ENCODE measurements around the gene ASPM.
A peak's percentile ranks its signal among the peaks of the same experiment; 100 is the strongest.
"Not testable (repeated sequence)": the region's sequence is repeated elsewhere in the genome, so short reads cannot be mapped to it uniquely, and the experiment has no call there.

Gene ASPM

DNA sequence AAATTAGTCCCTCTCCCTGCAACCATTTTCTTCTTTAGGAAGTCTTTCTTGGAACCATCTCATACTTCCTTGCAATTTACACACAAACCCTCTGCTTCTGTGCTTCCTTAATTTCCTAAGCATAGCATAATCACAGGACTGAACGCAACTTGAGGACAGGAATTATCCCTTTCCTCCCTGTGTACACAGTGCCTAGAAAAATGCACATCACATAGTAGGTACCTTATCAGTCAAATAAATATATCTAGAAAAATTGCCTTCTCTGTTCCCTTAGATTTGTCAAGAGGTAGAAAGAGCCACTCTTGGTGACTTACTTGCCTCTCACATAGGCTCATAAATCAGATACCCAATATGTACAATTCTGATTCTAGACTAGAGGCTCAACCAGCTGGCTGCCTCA lies 4.9 kb downstream of the ASPM start:
- no peak for DNase-seq

DNA sequence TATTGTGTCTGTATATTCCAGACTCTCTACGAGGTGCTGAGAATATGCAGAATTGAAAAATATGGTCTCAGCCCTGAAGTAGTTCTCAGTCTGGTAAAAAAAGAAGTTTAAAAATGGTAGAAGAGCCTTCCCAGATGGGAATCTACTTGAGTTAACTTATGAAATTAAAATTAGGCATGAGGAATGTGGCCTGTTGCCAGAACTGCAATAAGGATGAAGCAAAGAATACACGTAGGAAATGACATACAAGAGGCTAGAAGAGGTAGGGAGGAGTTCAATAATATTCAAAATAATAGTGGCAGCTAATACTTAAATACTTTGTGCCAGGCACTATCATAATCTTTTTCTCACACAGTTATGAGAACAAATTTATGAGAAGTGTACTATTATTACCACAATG lies 6.3 kb downstream of the ASPM start:
- DNase-seq, result peak; percentile 14

DNA sequence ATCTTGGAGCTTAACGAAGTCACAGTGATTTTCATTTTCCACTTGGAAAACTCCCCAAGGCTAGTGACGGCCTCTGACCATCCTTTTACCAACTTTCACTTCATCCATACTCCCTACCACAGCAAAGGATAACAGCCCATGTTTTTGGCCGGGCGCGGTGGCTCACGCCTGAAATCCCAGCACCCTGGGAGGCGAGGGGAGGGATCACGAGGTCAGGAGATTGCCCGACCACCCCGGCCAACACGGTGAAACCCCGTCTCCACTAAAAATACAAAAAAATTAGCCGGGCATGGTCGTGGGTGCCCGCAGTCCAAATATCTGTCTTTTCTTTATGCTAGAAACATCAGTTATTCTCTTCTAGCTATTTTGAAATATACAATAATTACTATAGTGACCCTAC lies 7.3 kb downstream of the ASPM start:
- no peak for DNase-seq

DNA sequence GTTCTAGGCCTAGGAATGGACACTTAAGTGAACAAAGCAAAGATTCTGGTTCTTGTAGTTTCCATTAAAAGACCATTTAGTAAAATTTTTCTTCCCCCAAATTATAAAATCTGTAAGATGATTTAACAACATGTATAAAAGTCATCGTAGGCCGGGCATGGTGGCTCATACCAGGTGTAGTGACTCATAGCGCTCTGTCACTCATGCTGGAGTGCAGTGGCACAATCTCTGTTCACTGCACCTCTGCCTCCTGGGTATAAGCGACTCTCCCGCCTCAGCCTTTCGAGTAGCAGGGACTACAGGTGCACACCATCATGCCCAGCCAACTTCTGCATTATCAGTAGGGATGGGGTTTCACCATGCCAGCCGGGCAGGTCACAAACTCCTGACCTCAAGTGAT lies 9.1 kb downstream of the ASPM start:
- DNase-seq, result no peak

DNA sequence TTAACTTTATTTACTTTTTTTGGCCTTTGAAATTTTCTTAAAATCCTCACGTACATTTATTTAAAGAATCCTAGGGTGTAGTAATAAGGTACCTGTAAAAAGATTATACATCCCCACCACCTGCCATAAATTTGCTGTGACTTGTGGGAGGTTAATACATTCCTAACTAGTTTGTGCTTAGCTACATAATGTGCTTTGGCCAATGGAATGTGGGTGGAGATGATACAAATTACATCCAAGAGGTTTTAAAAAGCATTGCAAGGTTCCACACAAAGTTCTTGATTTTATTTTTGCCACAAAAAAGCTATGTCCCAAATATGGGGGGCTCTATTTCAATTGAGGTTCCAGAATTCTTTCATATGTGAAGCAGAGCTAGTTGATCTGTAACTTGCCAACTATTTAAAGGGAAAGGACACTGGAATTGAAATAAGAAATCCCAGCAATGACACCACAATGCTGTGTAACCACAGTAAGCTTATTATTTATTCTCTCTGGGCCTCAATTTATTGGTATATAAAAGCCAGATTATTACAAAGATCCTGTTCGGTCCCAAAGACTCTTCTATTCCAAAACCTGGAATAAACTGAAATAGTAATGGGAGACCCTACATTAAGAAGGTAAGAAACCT lies 15.7 kb downstream of the ASPM start:
- no peak for DNase-seq

DNA sequence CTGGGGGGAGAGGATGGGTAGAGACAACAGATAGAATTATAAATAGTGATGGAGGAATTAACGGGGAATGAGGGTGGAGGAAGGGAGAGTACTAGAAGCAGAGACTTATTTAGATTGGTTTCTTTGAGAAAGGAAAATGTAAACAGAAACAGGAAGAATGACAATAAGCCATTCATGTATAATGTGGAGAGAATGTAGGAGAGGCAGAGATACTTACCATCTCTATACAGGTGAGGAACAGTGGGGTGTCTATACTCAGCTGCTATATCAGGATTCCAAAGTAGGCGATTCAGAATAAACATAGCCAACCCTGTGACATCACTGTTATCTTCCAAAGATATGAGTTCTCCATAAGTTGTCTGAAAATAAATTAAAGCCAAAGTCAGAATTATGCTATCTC lies 16.8 kb downstream of the ASPM start:
- DNase-seq, result no peak

DNA sequence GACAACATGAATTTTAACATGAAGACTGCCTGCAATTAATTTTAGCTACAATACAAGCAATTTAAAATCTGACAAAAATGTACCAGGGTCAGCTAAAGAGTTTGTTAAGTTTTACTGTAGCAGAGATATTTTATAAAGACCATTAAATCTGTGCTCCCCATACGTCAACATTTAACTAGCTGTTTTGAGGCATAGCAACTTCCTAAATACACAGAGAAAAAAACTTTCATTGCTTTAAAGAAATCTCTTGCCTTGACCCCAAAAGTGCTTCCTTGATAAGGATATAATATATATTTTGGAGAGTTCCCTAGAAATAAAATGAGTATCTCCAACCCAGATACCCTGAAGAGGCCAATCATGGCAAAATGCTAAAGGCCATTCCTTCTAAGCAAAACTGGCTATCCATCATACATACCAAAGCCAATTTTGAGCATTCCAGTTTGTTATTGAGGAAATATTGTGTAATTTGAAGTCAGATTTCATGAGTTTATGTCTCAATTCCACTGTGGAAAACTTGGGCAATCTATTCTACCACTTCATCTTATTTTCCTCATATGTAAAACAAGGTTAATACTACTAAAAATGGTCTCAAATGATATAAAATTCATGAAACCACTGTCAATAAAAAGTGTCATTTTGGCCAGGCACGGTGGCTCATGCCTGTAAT lies 19.1 kb downstream of the ASPM start:
- DNase-seq, result no peak

DNA sequence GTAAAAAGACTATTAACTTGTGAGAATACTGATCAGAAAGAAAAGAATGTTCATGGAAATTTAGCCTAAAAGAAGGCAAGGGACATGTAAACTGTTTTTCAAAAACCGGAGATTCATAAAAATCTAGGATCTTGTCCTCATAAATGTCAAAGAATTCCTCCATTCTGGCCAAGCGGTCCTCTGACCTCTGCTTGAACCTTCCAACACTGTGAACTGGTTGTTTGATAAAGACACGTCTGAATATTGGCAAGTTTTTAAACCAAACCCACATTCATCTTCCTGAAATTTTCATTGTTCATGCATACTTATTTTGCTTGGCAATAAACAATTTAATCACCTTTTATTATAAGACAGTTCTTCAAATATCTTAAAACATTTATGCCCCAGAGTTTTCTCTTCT lies 19.8 kb downstream of the ASPM start:
- no peak for DNase-seq

DNA sequence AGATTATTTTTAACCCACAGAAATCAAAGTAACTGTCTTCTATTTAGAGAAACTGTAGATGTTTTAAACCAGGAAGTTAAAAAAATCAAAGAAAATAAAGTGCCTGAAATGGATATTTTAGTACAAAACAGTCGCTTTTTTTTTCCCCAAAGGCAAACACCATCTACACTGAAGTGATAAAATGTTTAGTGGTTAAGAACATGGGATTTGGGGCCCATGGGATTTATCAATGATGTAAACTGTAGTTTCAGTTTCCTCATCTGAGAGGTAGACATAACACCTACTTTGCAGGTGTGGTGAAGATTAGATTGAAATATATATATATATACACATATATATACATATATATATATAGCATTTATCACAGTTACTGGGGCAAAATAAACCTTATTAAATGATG lies 22.1 kb downstream of the ASPM start:
- no peak for DNase-seq

DNA sequence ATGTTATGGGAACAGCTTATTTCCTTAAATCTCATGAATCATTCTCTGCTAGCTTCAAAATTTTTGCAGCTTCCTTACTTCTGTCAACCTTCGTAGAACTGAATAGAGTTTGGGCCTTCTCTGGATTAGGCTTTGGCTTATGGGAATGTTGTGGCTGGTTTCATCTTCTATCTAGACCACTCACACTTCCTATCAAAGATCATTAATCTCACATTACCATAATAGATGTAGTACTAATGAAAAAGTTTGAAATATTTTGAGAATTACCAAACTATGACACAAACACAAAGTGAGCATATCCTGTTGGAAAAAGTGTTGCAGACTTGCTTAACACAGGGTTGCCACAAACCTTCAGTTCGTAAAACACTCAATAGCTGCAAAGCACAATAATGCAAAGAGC lies 30.3 kb downstream of the ASPM start:
- DNase-seq, result no peak

DNA sequence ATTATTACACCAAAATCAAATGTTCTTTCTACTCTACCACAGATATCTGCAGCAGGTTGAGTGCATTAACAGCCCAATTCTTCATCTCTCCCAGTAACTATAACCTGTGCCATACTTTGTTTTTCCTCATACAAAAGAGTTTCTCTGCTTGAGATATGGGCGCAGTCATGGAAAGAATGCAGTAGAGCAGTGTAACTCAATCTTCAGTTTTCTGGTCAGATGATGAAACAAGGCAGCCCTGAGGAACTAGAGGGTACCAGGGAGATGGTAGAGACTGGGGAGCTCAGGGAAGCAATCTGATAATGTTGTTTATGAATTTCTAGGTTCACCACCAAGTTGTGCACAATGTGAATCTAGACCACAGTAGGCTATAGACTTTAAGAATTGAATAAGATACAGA lies 39.6 kb downstream of the ASPM start:
- DNase-seq, result no peak

DNA sequence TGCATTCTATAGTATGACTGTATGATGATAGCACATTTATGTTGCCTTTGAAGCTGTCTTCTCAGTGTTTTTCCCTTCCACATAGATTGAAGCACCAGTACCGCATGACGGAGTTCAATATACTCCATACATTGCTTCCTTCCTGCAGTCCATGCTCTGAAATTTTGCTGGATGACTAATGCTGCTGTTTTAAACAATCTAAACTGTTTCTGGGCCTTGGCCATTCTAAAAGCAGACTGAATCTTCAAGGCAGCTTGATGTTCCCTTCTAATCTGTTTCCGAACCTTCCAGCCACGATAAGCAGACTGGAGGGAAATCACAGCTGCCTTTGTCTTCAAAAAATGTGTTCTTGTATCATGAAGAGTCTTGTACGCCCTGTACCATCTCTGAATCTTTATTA lies 43.2 kb downstream of the ASPM start:
- DNase-seq, result no peak

DNA sequence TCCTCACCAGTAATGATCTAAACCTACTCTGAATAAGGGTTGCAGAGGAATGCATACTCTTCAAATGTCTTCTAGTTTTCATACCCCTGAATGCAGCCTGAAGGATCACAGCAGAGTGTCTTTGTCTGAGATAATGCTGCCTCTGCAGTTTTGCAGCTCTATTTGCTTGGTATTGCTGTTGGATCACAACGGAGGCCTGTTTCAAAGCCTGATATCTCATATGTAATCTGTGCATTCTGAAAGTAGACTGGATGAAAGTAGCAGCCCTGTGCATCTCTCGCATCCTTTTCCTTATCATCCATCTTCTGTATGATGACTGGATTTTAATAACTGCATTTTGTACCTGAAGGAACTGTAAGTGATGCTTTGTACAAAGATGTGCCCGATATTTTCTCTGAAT lies 44.5 kb downstream of the ASPM start:
- no peak for DNase-seq

DNA sequence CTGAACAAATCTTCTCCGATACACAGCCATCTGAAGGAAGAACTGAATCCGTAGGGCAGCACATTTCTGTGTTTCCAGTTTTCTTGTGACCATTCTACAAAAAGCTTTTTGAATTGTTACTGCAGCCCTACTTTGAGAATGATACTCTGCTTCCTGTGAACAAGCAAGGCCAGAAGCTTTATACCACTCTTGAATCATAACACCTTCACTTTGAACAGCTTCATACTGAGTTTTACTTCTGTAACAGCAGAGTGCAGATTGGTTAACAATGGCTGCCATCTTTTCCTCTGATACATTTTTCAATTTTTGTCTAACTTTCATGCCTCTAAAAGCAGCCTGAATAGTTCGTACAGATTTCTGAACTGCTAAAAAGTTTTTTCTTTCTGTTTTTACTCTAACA lies 45.8 kb downstream of the ASPM start:
- no peak for DNase-seq

DNA sequence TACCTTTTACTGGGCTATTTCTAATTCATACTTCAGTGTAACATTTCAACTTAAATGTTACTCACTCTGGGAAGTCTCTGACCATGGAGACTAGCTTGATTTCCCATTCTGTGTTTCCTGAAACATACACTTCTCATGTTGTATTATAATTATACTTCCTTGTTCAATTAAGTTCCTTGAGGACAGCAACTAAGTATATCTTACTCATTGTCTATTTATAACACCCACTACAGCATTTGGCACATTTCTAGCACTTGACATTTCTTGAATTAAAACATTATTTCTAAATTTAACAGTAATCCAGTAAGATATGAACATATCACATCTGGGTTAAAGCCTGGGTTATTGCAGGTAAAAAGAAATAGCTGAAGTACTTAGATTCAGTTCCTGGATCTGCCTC lies 47.0 kb downstream of the ASPM start:
- DNase-seq, result no peak

DNA sequence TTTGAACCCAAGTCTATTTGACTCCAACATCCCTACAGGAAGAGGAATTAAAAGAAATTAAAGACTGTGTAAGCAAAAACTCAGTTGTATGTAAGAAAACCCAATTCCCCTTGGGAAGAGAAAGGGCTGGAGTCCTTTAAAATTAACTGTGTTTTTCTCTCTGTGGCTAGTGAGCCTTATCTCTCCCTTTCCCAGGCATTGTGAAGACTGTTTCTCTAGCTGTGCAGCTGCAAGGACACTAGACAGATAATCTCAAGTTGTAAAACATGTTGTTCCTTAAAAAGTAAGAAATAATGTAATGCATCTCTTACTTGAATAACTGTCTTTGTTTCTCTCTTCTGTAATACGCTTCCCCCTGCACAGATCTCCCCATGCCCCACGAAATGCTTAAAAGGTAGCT lies 49.5 kb downstream of the ASPM start:
- DNase-seq, result not testable (repeated sequence)

DNA sequence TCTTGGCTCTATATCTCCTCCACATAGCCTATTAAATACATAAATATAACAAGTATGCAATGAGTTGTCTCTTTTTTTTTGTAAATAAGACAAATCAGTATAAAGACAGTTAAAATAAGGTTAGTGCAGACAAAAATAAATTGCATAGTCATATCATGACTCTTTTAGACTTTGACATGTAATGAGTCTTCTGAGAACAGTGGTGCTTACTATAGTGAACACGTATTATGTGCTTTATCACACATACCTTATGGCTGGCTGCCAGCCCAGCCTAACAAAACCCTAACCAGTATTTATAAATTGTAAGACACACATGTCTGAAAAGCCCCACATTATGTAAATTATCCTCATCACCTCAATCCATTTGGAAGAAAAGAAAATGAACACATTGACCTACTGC lies 50.3 kb downstream of the ASPM start:
- DNase-seq, result no peak

DNA sequence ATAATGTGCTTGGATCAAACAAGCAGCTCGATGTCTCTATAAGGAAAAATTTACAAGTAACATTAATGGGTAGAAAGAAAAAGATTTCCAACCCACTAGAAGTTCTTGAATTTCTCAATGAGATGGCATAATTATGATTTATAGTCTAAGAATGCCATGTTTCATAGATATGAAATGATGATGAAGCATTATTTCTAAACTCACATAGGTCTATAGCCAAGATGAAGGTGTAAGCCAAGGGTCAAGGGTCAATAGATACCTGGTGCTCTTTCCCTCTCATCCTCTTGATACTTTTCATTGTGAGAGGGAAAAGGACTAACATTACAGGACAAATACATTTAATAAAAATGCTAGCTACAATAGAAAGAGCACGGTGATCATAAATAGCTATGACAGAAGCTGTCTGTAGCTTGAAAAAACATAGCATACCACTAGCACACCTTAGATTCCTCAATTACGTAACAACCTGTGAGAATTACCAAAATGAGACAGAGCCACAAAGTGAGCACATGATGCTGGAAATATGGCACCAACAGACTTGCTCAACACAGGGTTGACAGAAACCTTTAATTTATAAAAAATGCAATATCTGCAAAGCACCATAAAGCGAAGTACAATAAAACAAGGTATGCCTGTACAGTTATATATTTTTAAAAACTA lies 53.1 kb downstream of the ASPM start:
- no peak for DNase-seq

DNA sequence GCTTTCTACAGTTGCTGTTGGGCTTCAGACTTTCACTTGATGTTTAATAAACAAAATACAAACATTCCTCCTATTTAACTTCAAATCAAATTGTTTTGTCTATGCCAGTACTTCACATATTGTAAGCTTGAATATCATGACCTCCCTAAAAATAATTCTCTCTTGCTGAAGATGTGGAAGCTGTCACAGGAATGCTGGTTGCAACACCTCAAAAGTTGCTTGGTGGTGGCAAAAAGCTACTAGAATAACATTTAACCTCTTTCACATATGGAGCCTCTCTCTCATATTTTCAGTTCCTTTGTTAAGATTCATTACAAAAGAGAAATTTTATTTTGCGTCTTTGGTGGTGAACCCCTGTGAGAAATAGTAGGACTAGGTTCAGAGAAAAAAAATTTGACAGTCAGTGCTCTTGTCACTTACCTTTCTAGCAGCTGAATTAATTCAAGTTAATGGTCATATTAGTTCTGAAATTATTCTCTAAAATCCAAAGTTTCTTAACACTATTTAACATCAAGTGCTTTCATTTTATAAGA lies 53.9 kb downstream of the ASPM start:
- DNase-seq, result no peak

DNA sequence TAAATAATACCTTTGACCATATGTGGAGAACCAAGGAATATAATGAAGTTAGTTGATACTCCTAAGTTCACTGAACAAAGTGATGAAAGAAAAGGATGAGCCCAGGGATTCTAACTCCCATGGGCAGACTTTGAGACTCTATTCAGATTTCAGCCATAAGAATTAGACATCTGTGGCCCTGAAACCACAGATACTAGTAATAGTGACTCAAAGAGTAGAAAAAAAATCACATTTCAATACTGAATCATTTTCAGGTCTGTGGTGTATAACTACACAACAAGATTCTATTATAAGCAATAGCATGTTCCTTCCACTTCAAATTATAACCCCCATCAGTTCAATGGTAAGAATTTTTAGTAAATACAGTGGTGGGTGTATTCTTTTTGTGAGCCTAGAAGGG lies 63.0 kb downstream of the ASPM start:
- no peak for DNase-seq

DNA sequence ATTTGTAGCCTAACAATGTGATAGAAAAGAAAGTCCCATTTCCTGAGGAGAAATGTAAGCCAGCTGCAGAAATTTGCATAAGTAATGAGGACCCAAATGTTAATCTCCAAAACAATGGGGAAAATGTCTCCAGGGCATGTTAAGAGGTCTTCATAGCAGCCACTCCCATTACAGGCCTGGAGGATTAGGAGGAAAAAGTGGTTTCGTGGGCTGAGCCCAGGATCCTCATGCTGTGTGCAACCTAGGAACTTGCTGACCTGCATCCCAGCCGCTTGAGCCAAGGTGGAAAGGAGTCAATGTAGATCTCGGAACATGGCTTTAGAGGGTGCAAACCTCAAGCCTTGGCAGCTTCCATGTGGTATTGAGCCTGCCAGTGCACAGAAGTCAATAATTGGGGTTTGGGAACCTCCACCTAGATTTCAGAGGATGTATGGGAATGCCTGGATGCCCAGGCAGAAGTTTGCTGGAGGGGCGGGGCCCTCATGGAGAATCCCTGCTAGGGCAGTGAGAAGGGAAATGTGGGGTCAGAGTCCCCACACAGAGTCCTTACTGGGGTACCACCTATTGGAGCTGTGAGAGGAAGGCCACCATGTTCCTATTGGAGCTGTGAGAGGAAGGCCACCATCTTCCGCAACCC lies 65.2 kb downstream of the ASPM start:
- DNase-seq, result no peak

DNA sequence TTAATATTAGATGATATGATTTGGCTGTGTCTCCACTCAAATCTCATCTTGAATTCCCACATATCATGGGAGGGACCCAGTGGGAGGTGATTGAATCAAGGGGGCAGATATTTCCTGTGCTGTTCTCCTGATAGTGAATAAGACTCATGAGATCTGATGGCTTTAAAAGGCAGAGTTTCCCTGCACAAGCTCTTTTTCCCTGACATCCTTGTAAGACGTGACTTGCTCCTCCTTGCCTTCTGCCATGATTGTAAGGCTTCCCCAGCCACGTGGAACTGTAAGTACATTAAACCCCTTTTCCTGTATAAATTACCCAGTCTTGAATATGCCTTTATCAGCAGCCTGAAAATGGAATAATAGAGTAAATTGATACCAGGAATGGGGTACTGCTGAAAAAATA lies 66.1 kb downstream of the ASPM start:
- no peak for DNase-seq

DNA sequence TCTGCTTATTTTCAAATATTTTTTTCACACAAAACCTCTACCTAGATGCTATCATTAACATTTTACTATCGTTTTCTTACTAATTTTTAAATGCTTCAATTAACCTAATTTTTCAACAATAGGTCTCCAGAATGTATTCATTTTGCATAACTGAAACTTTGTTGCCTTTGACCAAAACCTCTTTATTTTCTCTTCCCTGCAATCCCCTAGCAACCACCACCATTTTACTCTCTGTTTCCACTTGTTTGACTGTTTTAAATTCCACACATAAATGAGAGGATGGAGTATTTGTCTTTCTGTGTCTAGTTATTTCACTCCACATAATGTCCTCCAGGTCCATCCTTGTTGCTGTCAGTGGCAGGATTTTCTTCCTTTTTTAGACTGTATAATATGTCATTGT lies 69.9 kb downstream of the ASPM start:
- DNase-seq, result no peak

DNA sequence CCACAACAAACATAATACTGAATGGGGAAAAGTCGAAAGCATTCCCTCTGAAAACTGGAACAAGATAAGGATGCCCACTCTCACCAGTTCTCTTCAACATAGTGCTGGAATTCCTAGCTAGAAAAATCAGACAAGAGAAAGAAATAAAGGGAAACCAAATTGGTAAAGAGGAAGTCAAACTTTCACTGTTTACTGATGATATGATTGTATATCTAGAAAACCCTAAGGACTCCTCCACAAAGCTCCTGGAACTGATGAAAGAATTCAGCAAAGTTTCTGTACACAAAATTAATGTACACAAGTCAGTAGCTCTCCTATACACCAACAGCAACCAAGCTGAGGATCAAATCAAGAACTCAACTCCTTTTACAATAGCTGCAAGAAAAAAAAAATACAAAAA lies 72.5 kb downstream of the ASPM start:
- no peak for DNase-seq

All from NCI-H446 treated with DMSO at 0.1 percent for 48 hours (cell line).